Measurements from ENCODE around the gene HABP4.

GRCh38 chr9:96510258-96510657 is 60.3 kb downstream of the HABP4 start:
- TF ChIP-seq FOXA1 (IDR thresholded peaks at IDR 0.05) (no peak), BHLHE40 (IDR thresholded peaks at IDR 0.05; ENCODE audit: borderline replicate concordance) (no peak), TARDBP (IDR thresholded peaks at IDR 0.05) (no peak), PKNOX1 (IDR thresholded peaks at IDR 0.05) (no peak), FOXK2 (IDR thresholded peaks at IDR 0.05) (no peak), LEF1 (IDR thresholded peaks at IDR 0.05; ENCODE audit: borderline replicate concordance) (no peak), FOXM1 (IDR thresholded peaks at IDR 0.05; ENCODE audit: borderline replicate concordance) (no peak)

Data from HEK293T (cell line).